Hypothalamus (tissue), 51 donors: Measurements from ENCODE around the gene TEX261.
"Not testable (repeated sequence)": the region's sequence is repeated elsewhere in the genome, so short reads cannot be mapped to it uniquely, and the experiment has no call there.

Experiments used
- DNase-seq, 51 donors: peaks; one replicate each; lab custom pipeline; 2025; lab: John Stamatoyannopoulos, UW

The TEX261 gene

GRCh38 chr2:70994699-70995425 is at the start of gene TEX261:
Gene TEX261 (minus strand): TSS chr2:70994873. CDS start chr2:70994757, 116 bp downstream.
- DNase-seq: peak in 50 of 51 donors; percentile 33 to 92 (median 77)

GRCh38 chr2:71043531-71044407 is 49.1 kb upstream of the TEX261 start:
- no peak for DNase-seq

DNA sequence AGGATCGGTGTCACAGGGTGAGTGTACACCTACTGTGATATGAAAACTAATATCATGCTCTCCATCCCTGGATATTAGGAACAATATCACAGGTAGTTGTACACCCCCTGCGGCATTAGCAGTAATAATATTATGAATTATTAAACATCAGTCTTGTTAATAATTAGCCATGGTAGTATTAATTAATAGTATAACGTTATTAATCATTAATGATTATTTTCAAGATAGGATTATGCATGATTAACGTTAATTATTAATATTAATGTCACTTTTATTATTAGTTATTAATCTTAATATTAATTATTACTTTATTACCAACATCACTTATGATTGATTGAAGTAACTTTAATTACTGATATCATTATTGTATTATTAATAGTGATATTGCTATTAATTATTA is 47.6 kb upstream of the TEX261 start:
- no peak for DNase-seq

DNA sequence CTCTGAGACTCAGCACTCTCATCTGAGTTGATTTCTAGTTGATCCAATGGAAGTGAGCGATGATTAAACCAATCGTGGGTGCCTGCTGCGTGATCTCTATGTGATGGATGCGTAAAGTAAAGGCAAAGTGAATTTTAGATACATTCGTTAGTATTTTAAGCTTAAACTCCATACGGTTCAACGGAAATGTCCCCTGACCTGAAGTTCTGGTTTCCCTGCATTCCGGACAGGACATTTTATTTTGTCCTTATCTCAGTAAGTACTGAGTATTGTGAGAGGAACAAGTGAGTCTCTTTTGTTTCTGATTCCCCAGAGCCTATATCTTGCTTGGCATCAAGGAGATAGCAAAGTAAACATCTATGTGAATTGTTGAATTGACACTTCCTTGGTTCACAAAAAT is 41.6 kb upstream of the TEX261 start:
- DNase-seq: not testable (repeated sequence)

DNA sequence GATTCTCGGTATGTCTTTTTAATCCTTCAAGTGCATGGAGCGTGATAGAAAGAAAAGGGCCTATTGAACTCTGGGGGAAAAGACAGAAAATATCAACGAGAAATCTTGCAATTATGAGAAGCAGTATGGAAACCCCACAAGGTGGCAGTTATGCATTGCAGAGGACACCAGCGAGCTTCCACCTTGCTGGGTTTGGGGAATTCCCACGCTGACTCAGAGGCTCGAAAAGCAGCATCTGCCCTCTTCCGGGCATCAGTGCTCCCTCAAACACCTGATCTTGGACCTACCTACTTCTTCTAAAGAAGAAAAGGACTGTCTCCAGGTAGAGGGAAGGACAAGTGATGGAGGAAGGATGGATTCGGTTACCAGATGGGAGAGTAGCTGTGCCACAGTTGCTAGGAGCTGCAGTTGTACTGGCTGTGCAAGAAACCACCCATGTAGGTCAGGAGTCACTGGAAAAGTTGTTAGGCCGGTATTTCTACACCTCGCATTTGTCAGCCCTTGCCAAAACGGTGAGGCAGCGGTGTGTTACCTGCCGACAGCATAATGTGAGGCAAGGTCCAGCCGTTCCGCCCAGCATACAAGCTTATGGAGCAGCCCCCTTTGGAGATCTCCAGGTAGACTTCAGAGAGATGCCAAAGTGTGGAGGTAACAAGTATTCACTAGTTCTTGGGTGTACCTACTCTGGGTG is 29.0 kb upstream of the TEX261 start:
- DNase-seq: peak in 1 of 51 donors; percentile 4

GRCh38 chr2:71021394-71021793 is 26.7 kb upstream of the TEX261 start:
- DNase-seq: not testable (repeated sequence)

DNA sequence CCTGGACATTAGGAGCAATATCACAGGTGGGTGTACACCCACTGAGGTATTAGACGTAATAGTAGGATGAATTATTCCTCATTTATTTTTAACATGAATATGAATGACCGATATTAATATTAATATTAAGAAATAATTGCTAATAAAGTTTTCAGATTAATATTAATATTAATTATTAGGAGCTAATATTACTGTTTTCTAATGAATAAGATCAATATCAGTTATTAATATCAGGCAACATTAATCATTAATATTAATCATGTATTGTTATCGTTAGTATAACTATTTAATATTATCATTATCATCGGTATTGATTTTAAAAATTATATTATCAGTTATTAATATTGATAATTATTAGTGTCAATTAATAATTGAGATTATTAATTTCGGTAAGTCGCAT is 25.3 kb upstream of the TEX261 start:
- not testable (repeated sequence) for DNase-seq

- DNase-seq: no peak
These were observed 24.0 kb upstream of the TEX261 start for GRCh38 chr2:71018625-71019024.

DNA sequence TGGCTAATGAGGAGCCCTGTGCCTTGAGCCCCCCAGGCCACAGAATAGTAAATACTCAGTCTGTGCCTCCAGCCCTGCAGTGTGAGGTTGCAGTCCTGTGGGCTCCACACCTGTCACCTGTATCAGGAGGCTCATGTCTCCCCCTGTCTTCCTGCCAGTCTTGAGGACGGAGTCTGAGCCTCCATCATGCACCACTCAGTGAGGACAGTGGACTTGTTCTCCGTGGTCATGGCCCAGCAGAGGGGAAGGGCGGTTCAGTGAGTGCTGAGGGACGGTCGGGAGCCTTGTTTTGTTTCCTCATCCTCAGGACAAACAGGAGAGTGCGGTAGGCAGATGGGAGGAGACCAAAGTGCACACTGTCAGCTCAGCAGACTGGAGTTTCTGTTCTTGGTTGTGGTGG is 17.1 kb upstream of the TEX261 start:
- DNase-seq: not testable (repeated sequence)

DNA sequence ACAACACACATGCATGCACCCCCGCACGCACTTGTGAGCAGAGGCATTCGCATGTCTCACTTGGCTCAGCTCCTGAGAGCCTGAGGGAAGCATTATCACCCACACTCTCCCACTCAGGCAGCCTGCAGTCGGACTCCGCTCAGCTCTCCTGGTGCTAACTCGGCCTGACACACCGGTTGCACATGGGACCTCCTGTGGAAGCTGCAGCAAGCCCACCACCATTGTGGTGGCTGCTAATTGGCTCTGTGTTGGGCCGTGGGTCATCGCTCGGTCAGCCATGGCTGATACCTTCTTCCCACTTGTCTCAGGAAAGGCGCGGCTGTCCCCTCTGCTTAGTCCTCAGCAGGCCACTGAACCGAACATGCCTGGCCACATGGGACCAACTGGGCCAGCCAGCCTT is 13.7 kb upstream of the TEX261 start:
- no peak for DNase-seq

- no peak for DNase-seq
These were observed 12.5 kb upstream of the TEX261 start for GRCh38 chr2:71006955-71007799.

- no peak for DNase-seq
These were observed 11.7 kb upstream of the TEX261 start for GRCh38 chr2:71006323-71006722.

GRCh38 chr2:71005271-71006202 is 10.9 kb upstream of the TEX261 start:
- DNase-seq: no peak

GRCh38 chr2:71004857-71005256 is 10.2 kb upstream of the TEX261 start:
- no peak for DNase-seq

- DNase-seq: no peak
These were observed 9.5 kb upstream of the TEX261 start for GRCh38 chr2:71003966-71004755.

GRCh38 chr2:71003396-71003795 is 8.7 kb upstream of the TEX261 start:
- no peak for DNase-seq

DNA sequence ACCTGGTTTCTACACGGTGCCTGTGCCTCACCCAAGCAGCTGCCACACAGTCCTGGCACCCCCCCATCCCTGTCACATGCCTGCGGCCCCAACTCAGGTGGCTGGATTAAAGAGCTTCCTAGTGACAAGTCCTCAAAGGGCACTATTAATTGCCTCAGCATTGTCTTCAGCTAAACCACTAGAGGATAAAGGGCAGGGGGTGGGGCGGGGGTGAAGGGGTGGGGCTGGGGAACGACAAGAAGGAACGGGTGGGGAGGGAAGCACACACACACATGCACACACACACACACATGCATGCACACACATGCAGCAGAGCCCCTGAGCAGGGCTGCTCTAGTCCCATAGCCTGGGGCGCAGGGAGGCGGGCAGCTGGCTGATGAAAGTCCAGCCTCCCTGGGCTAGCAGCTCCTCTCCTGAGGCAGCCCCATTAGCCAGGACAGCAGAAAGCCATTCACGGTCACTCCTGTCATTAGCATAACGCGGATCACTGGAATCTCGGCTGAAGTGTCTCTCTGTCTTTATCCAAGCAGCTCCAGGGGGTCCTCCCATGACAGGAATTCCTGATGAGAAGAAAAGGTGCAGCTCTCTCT is 7.4 kb upstream of the TEX261 start:
- DNase-seq: no peak

- no peak for DNase-seq
These were observed 6.9 kb upstream of the TEX261 start for GRCh38 chr2:71001592-71001927.
